ENCODE measurements around the gene FGD5.

GRCh38 chr3:14792691-14793121, 26.1 kb upstream of the FGD5 start:
- TF ChIP-seq CTCF (IDR thresholded peaks at IDR 0.05; ENCODE audit: low read depth, low read length) = no peak
- TF ChIP-seq MYC (IDR thresholded peaks at IDR 0.05; ENCODE audit: low read depth, low read length) = no peak
- TF ChIP-seq POLR2A (IDR thresholded peaks at IDR 0.05; ENCODE audit: extremely low read depth, insufficient read length) = no peak
- no peak for TF ChIP-seq MAX (IDR thresholded peaks at IDR 0.05; ENCODE audit: low read depth, low read length)
